Measurements from ENCODE around the gene UBASH3A.

The UBASH3A gene

DNA sequence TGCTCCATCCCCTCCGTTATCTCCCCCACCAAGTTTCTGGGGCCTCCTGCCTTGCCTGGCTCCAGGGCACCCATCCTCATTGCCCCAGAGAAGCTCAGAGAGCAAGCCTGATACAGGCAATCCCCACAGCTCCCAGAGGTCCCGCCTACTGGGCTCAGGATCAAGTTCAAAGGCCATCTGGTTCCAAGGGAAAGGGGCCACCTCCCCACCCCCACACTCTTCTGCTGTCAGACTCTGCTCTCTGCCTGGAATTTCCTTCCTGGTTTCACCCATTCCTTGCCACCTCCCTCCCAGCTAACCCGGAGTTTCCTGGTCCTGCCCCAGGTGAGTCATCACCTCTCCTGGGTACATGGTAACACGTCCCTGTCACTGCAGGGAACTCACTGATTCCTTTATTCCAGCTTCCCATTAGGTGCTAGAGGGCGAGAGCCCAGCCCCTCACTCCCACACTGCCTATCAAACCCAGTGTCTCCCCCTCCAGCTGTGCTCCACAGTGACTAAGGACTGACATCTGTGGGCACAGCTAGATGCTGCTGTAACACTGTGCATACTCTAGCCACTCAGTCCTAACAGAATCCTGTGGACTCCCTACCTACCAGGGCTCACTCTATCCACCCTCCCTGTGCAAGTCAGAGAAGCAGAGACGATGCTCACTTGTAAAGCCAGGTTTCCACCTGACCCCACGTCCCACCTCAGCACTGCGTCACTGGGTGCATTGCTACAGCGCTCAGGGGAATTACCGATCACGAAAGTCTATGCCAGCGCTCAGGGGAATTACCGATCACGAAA, 70.5 kb downstream of the UBASH3A start:
- Histone ChIP-seq H3K4me2 (ENCODE audit: low read length, poor library complexity, severe bottlenecking) (no peak overlapping the region), H2AFZ (ENCODE audit: low read depth, low read length) (no peak overlapping the region), H3K9ac (ENCODE audit: low read length) (no peak overlapping the region), H3K27ac (ENCODE audit: low read length, poor library complexity, severe bottlenecking) (peak overlapping the region; percentile 81), H3K18ac (ENCODE audit: low read depth in 1 of 2, low read length in 2 of 2) (no peak overlapping the region), H2BK5ac (ENCODE audit: low read depth, low read length, poor library complexity, severe bottlenecking) (peak overlapping the region; percentile 80), H3K4me1 (ENCODE audit: control insufficient read depth, insufficient read depth, low read depth, low read length) (peaks cover 24% of the 10 kb centered on the region), H3K14ac (ENCODE audit: low read length in 2 of 2) (peak overlapping the region in 1 of 2 experiments; percentile 38), H3K79me1 (replicated peaks; ENCODE audit: low read length, poor library complexity, severe bottlenecking) (no peaks in the 10 kb centered on the region), H2BK12ac (ENCODE audit: low read length in 2 of 2) (no peak overlapping the region), H2BK15ac (ENCODE audit: low read depth, poor library complexity, severe bottlenecking) (no peak overlapping the region), H4K8ac (ENCODE audit: low read length) (no peak overlapping the region), H3K23ac (ENCODE audit: low read length in 2 of 2) (no peak overlapping the region), H4K91ac (ENCODE audit: low read length) (no peak overlapping the region), H2BK120ac (ENCODE audit: low read depth, low read length) (no peak overlapping the region), H3K9me3 (ENCODE audit: control insufficient read depth, low read length) (no peaks in the 10 kb centered on the region), H3K36me3 (ENCODE audit: control insufficient read depth in 1 of 2, insufficient read depth in 2 of 2, low read depth in 1 of 2, low read length in 2 of 2) (peaks cover 0 to 2% of the 10 kb centered on the region in 2 experiments), H3K27me3 (ENCODE audit: control insufficient read depth in 1 of 2, insufficient read depth in 1 of 2, low read length in 2 of 2) (peaks cover 0 to 26% of the 10 kb centered on the region in 2 experiments), H3K4me3 (ENCODE audit: insufficient read depth in 1 of 2, low read depth in 1 of 2, low read length in 2 of 2) (no peak overlapping the region), H2AK5ac (ENCODE audit: low read length, severe bottlenecking) (peak overlapping the region; percentile 79), H3K4ac (ENCODE audit: low read depth in 1 of 2, low read length in 2 of 2) (no peak overlapping the region)
- DNase-seq: peak; percentile 26
- WGBS: 53% methylated on average over 12 of the region's 14 CpGs

- H3K18ac ChIP-seq (ENCODE audit: low read depth in 1 of 2, low read length in 2 of 2): no peak overlapping the region
- H3K14ac ChIP-seq (ENCODE audit: low read length in 2 of 2): no peak overlapping the region
- H2BK12ac ChIP-seq (ENCODE audit: low read length in 2 of 2): no peak overlapping the region
- H3K36me3 ChIP-seq (ENCODE audit: control insufficient read depth in 1 of 2, insufficient read depth in 2 of 2, low read depth in 1 of 2, low read length in 2 of 2): peaks cover 0 to 2% of the 10 kb centered on the region in 2 experiments
- H4K91ac ChIP-seq (ENCODE audit: low read length): no peak overlapping the region
- H3K23ac ChIP-seq (ENCODE audit: low read length in 2 of 2): no peak overlapping the region
- H3K9me3 ChIP-seq (ENCODE audit: control insufficient read depth, low read length): no peaks in the 10 kb centered on the region
- H2BK120ac ChIP-seq (ENCODE audit: low read depth, low read length): no peak overlapping the region
- no peak overlapping the region for H3K9ac ChIP-seq (ENCODE audit: low read length)
- DNase-seq: no peak
- peaks cover 0 to 29% of the 10 kb centered on the region in 2 experiments for H3K27me3 ChIP-seq (ENCODE audit: control insufficient read depth in 1 of 2, insufficient read depth in 1 of 2, low read length in 2 of 2)
- no peak overlapping the region for H2BK5ac ChIP-seq (ENCODE audit: low read depth, low read length, poor library complexity, severe bottlenecking)
- peaks cover 24% of the 10 kb centered on the region for H3K4me1 ChIP-seq (ENCODE audit: control insufficient read depth, insufficient read depth, low read depth, low read length)
- no peak overlapping the region for H4K8ac ChIP-seq (ENCODE audit: low read length)
- H2BK15ac ChIP-seq (ENCODE audit: low read depth, poor library complexity, severe bottlenecking): no peak overlapping the region
- H3K27ac ChIP-seq (ENCODE audit: low read length, poor library complexity, severe bottlenecking): peak overlapping the region; percentile 81
- H2AFZ ChIP-seq (ENCODE audit: low read depth, low read length): no peak overlapping the region
- no peaks in the 10 kb centered on the region for H3K79me1 ChIP-seq (replicated peaks; ENCODE audit: low read length, poor library complexity, severe bottlenecking)
- H2AK5ac ChIP-seq (ENCODE audit: low read length, severe bottlenecking): no peak overlapping the region
- WGBS: 74% methylated on average over 7 of the region's 7 CpGs
- H3K4ac ChIP-seq (ENCODE audit: low read depth in 1 of 2, low read length in 2 of 2): no peak overlapping the region
- no peak overlapping the region for H3K4me2 ChIP-seq (ENCODE audit: low read length, poor library complexity, severe bottlenecking)
- H3K4me3 ChIP-seq (ENCODE audit: insufficient read depth in 1 of 2, low read depth in 1 of 2, low read length in 2 of 2): no peak overlapping the region
These were observed 71.3 kb downstream of the UBASH3A start for GRCh38 chr21:42475036-42475435.

DNA sequence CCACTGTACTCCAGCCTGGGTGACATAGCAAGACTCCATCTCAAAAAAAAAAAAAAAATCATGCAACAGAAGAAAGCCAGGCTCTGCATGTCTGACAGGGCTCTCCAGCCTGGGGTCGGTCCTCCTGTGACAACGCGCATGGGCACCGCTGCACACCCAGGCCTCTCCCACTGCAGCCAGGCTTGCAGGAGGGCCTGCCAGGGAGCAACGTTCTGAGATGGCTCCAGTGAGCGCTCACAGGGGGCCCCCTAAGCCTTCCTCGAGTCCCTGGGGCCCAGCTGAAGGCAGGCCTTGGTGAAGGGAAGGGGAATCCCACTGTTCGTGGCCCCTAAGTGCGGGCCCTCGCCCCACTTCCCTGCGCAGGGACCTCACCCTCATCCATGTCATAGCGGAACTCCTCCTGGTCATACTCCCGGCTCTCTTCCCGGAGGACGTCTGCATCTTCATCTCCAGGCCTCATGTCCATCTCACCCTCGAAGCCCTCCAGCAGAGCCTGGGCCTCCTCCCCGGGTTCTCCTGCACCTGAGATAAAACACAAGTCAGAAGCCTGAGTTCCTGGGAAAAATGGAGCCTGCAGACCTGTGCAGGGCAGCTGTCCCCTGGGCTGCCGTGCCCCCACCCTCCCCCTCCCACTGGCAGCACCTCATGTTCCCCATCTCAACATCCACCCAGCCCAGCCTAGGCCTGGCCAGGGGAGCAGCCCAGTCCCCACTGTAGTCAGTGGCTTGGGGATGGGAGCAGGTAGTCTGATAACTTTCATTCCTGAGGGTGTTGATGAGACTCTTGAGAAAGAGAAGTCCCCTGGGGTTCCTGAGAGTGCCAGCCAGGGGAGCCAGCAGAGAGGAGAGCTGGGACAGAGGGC, 72.1 kb downstream of the UBASH3A start:
- no peak overlapping the region for H2BK120ac ChIP-seq (ENCODE audit: low read depth, low read length)
- no peak overlapping the region for H3K4me2 ChIP-seq (ENCODE audit: low read length, poor library complexity, severe bottlenecking)
- no peak overlapping the region for H3K14ac ChIP-seq (ENCODE audit: low read length in 2 of 2)
- peaks cover 24% of the 10 kb centered on the region for H3K4me1 ChIP-seq (ENCODE audit: control insufficient read depth, insufficient read depth, low read depth, low read length)
- no peak overlapping the region for H3K18ac ChIP-seq (ENCODE audit: low read depth in 1 of 2, low read length in 2 of 2)
- 86% methylated on average over 18 of the region's 18 CpGs for WGBS
- H3K4ac ChIP-seq (ENCODE audit: low read depth in 1 of 2, low read length in 2 of 2): no peak overlapping the region
- no peaks in the 10 kb centered on the region for H3K9me3 ChIP-seq (ENCODE audit: control insufficient read depth, low read length)
- DNase-seq: no peak
- no peaks in the 10 kb centered on the region for H3K79me1 ChIP-seq (replicated peaks; ENCODE audit: low read length, poor library complexity, severe bottlenecking)
- no peak overlapping the region for H3K23ac ChIP-seq (ENCODE audit: low read length in 2 of 2)
- peak overlapping the region; percentile 25 for H2AK5ac ChIP-seq (ENCODE audit: low read length, severe bottlenecking)
- no peak overlapping the region for H2BK5ac ChIP-seq (ENCODE audit: low read depth, low read length, poor library complexity, severe bottlenecking)
- H2AFZ ChIP-seq (ENCODE audit: low read depth, low read length): no peak overlapping the region
- H2BK12ac ChIP-seq (ENCODE audit: low read length in 2 of 2): no peak overlapping the region
- peak overlapping the region; percentile 81 for H3K27ac ChIP-seq (ENCODE audit: low read length, poor library complexity, severe bottlenecking)
- H4K91ac ChIP-seq (ENCODE audit: low read length): no peak overlapping the region
- H3K36me3 ChIP-seq (ENCODE audit: control insufficient read depth in 1 of 2, insufficient read depth in 2 of 2, low read depth in 1 of 2, low read length in 2 of 2): peaks cover 0 to 2% of the 10 kb centered on the region in 2 experiments
- H3K4me3 ChIP-seq (ENCODE audit: insufficient read depth in 1 of 2, low read depth in 1 of 2, low read length in 2 of 2): no peak overlapping the region
- no peak overlapping the region for H4K8ac ChIP-seq (ENCODE audit: low read length)
- no peak overlapping the region for H3K9ac ChIP-seq (ENCODE audit: low read length)
- H3K27me3 ChIP-seq (ENCODE audit: control insufficient read depth in 1 of 2, insufficient read depth in 1 of 2, low read length in 2 of 2): peaks cover 0 to 29% of the 10 kb centered on the region in 2 experiments
- H2BK15ac ChIP-seq (ENCODE audit: low read depth, poor library complexity, severe bottlenecking): no peak overlapping the region
